ENCODE data around the gene PPP1R3E. TPM values are rescaled to one million over a fixed set of nuclear protein-coding genes. Genes with fewer than 3 reads are reported as not detected.

PPP1R3E gene
- total RNA-seq, 4 donors from 2014 or later: 16.5 to 39.2 (median 21.4) TPM

- no peaks in the 10 kb centered on the region for H3K9me3 ChIP-seq
- no peak for DNase-seq
- TF ChIP-seq POLR2A (IDR thresholded peaks at IDR 0.05) (no peak), CTCF (IDR thresholded peaks at IDR 0.05) (no peak)
Measured at GRCh38 chr14:23248601-23249000, 54.1 kb downstream of the PPP1R3E start.

More at GRCh38 chr14:23248601-23249000, 54.1 kb downstream of the PPP1R3E start:
- Histone ChIP-seq H3K36me3 (no peaks in the 10 kb centered on the region), H3K4me1 (no peaks in the 10 kb centered on the region), H3K4me3 (no peak overlapping the region), H3K27me3 (no peaks in the 10 kb centered on the region), H3K27ac (no peak overlapping the region)

Small RNA genes lying within 50 kb of the gene (small RNA-seq; reads per million reads assigned to genes)
- 0 reads per million in 2 donors for gene RNU6-1046P

Other genes with a start within 250 kb of the PPP1R3E start
- 10 to 100 TPM in 1 of 4 donors, 1 to 10 TPM in 3; 1.1 to 12.4 (median 5.5) TPM for gene CDH24, start 245.3 kb downstream of the PPP1R3E start, total RNA-seq
- 100 to 1,000 TPM; 130 to 281 (median 238) TPM for gene ACIN1, start 207.7 kb downstream of the PPP1R3E start, total RNA-seq
- gene C14orf119, start 207.4 kb downstream of the PPP1R3E start, total RNA-seq: 10 to 100 TPM in 3 of 4 donors, 1 to 10 TPM in 1; 5.0 to 30.3 (median 18.8) TPM
- gene CIROP, start 197.9 kb downstream of the PPP1R3E start, total RNA-seq: not detected
- not detected for gene CEBPE, start 183.6 kb downstream of the PPP1R3E start, total RNA-seq
- gene SLC7A8, start 119.2 kb downstream of the PPP1R3E start, total RNA-seq: 10 to 100 TPM; 21.8 to 56.9 (median 35.0) TPM
- gene RNF212B, start 64.9 kb downstream of the PPP1R3E start, total RNA-seq: not detected
- 10 to 100 TPM; 10.5 to 23.9 (median 15.0) TPM for gene HOMEZ, start 16.7 kb downstream of the PPP1R3E start, total RNA-seq
- 10 to 100 TPM; 29.9 to 43.1 (median 32.0) TPM for gene BCL2L2, start 4.0 kb upstream of the PPP1R3E start, total RNA-seq
- gene PABPN1, start 18.6 kb upstream of the PPP1R3E start, total RNA-seq: 100 to 1,000 TPM in 3 of 4 donors, 10 to 100 TPM in 1; 79.3 to 149 (median 116) TPM
- 10 to 100 TPM in 1 of 4 donors, 1 to 10 TPM in 3; 1.6 to 19.0 (median 5.2) TPM for gene SLC22A17, start 50.0 kb upstream of the PPP1R3E start, total RNA-seq
- gene EFS, start 62.3 kb upstream of the PPP1R3E start, total RNA-seq: 1 to 10 TPM in 3 of 4 donors, not detected in 1; 2.1 to 4.4 (median 4.1) TPM
- gene IL25, start 70.0 kb upstream of the PPP1R3E start, total RNA-seq: not detected
- gene CMTM5, start 74.2 kb upstream of the PPP1R3E start, total RNA-seq: not detected
- gene MYH6, start 105.4 kb upstream of the PPP1R3E start, total RNA-seq: not detected
- under 1 TPM in 3 of 4 donors, not detected in 1; 0.18 to 0.40 (median 0.19) TPM for gene MYH7, start 132.8 kb upstream of the PPP1R3E start, total RNA-seq
- 10 to 100 TPM; 25.5 to 61.9 (median 35.4) TPM for gene NGDN, start 166.8 kb upstream of the PPP1R3E start, total RNA-seq
- 1 to 10 TPM in 2 of 4 donors, under 1 TPM in 2; 0.53 to 7.4 (median 1.0) TPM for gene ZFHX2, start 248.9 kb upstream of the PPP1R3E start, total RNA-seq

Data from Peyer's patch (tissue), 4 donors.